WTC11 (cell line): ENCODE data around the gene SNX32. TPM values are rescaled to one million over a fixed set of nuclear protein-coding genes. Genes with fewer than 3 reads are reported as not detected.

Experiments
- ATF6 ChIP-seq: sonication (generic); formaldehyde crosslinking; IDR thresholded peaks from 2 replicates; pipeline ENCODE4 v1.8.1; 2023; ENCODE audit warnings: mild to moderate bottlenecking, missing genetic modification reagents
- E2F1 ChIP-seq: sonication (generic); formaldehyde crosslinking; IDR thresholded peaks from 2 replicates; pipeline ENCODE4 v1.8.0; 2022; ENCODE audit warnings: mild to moderate bottlenecking, missing genetic modification reagents
- IRF2 ChIP-seq: sonication (generic); formaldehyde crosslinking; IDR thresholded peaks from 2 replicates; pipeline ENCODE4 v1.8.0; 2022; ENCODE audit warnings: low read depth, missing genetic modification reagents, borderline replicate concordance
- JAZF1 ChIP-seq: fragments of 250-450 bp; sonication (Bioruptor Pico); IDR thresholded peaks from 2 replicates; pipeline ENCODE4 v1.9.0; 2021; ENCODE audit warnings: moderate library complexity, mild to moderate bottlenecking, inconsistent platforms
- KAT7 ChIP-seq: sonication (generic); formaldehyde crosslinking; IDR thresholded peaks from 2 replicates; pipeline ENCODE4 v1.8.1; 2023; ENCODE audit warnings: missing genetic modification reagents, mild to moderate bottlenecking, borderline replicate concordance
- NFE2L1 ChIP-seq: sonication (generic); formaldehyde crosslinking; IDR thresholded peaks from 2 replicates; pipeline ENCODE4 v1.8.1; 2023; ENCODE audit warnings: missing genetic modification reagents
- TCF7 ChIP-seq: sonication (generic); formaldehyde crosslinking; IDR thresholded peaks from 2 replicates; pipeline ENCODE4 v1.8.0; 2022; ENCODE audit warnings: mild to moderate bottlenecking, low read depth, missing genetic modification reagents, moderate library complexity
- TP53 ChIP-seq: sonication (generic); formaldehyde crosslinking; IDR thresholded peaks from 2 replicates; pipeline ENCODE4 v1.8.1; 2023; ENCODE audit warnings: mild to moderate bottlenecking, missing genetic modification reagents
- ZBTB43 ChIP-seq: sonication (generic); formaldehyde crosslinking; IDR thresholded peaks from 2 replicates; pipeline ENCODE4 v1.8.1; 2023; ENCODE audit warnings: mild to moderate bottlenecking, missing genetic modification reagents
- ZNF671 ChIP-seq: fragments of 250-450 bp; sonication (Bioruptor Pico); IDR thresholded peaks from 2 replicates; pipeline ENCODE4 v1.8.0; 2021; ENCODE audit warnings: mild to moderate bottlenecking
- total RNA-seq: library from RNA; stranded (reverse); gene quantifications from 3 replicates; pipeline ENCODE4 v1.2.3, GENCODE V29; 2021
- TF ChIP-seq, protein P1 (sequence below): fragments of 250-450 bp; sonication (Bioruptor Pico); conservative IDR thresholded peaks from 2 replicates; pipeline ENCODE4 v1.9.0; 2021; ENCODE audit warnings: mild to moderate bottlenecking
- TF ChIP-seq, protein P2 (sequence below): sonication (generic); formaldehyde crosslinking; IDR thresholded peaks from 2 replicates; pipeline ENCODE4 v1.8.0; 2023; ENCODE audit warnings: mild to moderate bottlenecking, missing genetic modification reagents
- TF ChIP-seq, protein P3 (sequence below): sonication (generic); formaldehyde crosslinking; conservative IDR thresholded peaks from 2 replicates; pipeline ENCODE4 v1.8.1; 2022; ENCODE audit warnings: mild to moderate bottlenecking, missing genetic modification reagents
- TF ChIP-seq, protein P4 (sequence below): sonication (generic); formaldehyde crosslinking; IDR thresholded peaks from 2 replicates; pipeline ENCODE4 v1.8.1; 2022; ENCODE audit warnings: mild to moderate bottlenecking, missing genetic modification reagents, moderate library complexity, borderline replicate concordance

SNX32 gene
- total RNA-seq, 1 experiment from 2014 or later, result 2.9 TPM

DNA sequence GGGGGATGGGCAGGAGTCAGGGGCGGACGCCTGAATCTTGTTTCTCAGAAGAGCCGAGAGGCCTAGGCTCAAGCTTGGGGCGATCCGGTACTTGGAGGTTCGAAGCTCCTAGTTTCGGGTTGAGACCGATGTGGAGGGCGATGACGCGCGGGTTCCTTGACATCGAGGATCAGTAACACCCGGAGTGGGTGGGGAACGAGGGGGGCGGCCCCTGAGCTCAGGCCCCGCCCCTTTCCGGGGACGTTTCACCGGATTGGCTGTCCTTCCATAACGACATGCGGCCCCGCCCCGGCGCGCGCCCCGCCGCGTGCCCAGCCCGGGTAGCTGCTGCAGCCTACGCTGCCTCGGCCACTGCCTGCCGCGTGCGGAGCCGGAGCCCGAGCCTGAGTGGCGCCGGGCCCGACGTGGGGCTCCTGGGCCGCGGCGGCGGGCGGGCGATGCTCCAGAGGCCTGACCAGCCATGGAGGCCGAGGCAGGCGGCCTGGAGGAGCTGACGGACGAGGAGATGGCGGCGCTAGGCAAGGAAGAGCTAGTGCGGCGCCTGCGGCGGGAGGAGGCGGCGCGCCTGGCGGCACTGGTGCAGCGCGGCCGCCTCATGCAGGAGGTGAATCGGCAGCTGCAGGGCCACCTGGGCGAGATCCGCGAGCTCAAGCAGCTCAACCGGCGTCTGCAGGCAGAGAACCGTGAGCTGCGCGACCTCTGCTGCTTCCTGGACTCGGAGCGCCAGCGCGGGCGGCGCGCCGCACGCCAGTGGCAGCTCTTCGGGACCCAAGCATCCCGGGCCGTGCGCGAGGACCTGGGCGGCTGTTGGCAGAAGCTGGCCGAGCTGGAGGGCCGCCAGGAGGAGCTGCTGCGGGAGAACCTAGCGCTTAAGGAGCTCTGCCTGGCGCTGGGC, 56.8 kb downstream of the SNX32 start, which contains the start of gene CCDC85B (continued):
- TF ChIP-seq, protein P1, sequence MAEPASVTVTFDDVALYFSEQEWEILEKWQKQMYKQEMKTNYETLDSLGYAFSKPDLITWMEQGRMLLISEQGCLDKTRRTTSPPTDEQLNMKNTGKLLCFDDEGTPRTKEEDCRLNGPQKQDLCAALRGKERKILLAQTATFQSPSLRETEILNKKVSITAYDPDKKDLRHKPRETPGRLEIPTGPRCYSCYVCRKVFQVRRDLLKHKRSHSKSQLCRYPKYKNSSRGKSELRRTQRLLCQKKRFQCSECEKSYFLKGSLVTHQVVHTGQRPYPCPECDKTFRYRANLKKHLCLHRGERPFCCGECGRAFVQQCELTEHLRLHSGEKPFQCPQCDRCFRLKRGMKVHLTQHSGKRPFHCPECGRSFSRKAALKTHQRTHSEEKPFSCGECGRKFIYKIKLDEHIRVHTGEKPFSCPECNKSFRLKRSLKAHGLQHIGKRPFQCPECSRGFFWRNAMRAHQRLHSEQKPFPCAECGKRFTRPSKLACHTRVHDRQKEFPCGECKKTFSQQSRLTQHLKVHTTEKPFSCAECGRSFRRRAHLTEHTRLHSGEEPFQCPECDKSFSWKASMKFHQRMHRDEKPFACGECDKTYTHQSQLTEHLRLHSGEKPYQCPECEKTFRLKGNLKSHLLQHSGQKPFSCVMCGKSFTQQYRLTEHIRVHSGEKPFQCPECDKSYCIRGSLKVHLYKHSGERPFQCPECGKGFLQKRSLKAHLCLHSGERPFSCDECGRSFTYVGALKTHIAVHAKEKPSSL, result no peak
- no peak for TF ChIP-seq ATF6 (CRISPR knock-in tag)
- peak; percentile 70; the same call in 1 of the 2 replicates for TF ChIP-seq ZBTB43 (CRISPR knock-in tag)
- TF ChIP-seq KAT7 (CRISPR knock-in tag), result peak; percentile 93; the same call in 1 of the 2 replicates
- TF ChIP-seq NFE2L1 (CRISPR knock-in tag), result peak; percentile 80; the same call in 1 of the 2 replicates
- TF ChIP-seq, protein P2, sequence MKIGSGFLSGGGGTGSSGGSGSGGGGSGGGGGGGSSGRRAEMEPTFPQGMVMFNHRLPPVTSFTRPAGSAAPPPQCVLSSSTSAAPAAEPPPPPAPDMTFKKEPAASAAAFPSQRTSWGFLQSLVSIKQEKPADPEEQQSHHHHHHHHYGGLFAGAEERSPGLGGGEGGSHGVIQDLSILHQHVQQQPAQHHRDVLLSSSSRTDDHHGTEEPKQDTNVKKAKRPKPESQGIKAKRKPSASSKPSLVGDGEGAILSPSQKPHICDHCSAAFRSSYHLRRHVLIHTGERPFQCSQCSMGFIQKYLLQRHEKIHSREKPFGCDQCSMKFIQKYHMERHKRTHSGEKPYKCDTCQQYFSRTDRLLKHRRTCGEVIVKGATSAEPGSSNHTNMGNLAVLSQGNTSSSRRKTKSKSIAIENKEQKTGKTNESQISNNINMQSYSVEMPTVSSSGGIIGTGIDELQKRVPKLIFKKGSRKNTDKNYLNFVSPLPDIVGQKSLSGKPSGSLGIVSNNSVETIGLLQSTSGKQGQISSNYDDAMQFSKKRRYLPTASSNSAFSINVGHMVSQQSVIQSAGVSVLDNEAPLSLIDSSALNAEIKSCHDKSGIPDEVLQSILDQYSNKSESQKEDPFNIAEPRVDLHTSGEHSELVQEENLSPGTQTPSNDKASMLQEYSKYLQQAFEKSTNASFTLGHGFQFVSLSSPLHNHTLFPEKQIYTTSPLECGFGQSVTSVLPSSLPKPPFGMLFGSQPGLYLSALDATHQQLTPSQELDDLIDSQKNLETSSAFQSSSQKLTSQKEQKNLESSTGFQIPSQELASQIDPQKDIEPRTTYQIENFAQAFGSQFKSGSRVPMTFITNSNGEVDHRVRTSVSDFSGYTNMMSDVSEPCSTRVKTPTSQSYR (CRISPR knock-in tag), result 0 out of 2 replicates have a peak, but pooled peaks have one; percentile 20
- TF ChIP-seq JAZF1 (CRISPR knock-in tag), result no peak
- no peak for TF ChIP-seq IRF2
- TF ChIP-seq, protein P3, sequence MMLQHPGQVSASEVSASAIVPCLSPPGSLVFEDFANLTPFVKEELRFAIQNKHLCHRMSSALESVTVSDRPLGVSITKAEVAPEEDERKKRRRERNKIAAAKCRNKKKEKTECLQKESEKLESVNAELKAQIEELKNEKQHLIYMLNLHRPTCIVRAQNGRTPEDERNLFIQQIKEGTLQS (CRISPR knock-in tag), result no peak
- TF ChIP-seq E2F1 (CRISPR knock-in tag), result no peak
- TF ChIP-seq ZNF671 (CRISPR knock-in tag), result no peak
- TF ChIP-seq TP53 (CRISPR knock-in tag), result peak; percentile 94
- TF ChIP-seq TCF7, result peak; percentile 69; the same call in 1 of the 2 replicates
- TF ChIP-seq, protein P4, sequence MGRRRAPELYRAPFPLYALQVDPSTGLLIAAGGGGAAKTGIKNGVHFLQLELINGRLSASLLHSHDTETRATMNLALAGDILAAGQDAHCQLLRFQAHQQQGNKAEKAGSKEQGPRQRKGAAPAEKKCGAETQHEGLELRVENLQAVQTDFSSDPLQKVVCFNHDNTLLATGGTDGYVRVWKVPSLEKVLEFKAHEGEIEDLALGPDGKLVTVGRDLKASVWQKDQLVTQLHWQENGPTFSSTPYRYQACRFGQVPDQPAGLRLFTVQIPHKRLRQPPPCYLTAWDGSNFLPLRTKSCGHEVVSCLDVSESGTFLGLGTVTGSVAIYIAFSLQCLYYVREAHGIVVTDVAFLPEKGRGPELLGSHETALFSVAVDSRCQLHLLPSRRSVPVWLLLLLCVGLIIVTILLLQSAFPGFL (CRISPR knock-in tag), result peak; percentile 73; the same call in 1 of the 2 replicates
- TF ChIP-seq, all 79 proteins: peak for 32
